ENCODE results near the gene ASB14.

DNA sequence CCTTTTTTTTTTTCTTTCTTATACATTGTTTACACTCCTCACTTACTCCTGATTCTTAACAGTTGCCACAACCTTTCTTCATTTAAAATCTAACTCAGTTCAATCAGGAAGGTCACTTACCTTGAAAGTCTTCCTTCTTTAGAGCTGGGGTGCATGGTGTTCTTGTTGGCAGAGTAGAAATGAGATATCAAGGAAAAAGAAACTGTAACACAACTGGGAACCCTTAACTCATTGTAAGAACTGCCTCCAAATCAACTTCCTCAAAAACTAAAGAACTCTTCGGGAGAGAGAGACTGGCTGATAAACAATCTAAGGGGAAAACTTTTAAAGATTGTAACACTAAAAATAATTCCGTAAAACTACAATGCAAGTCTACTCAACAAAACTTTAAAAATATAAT is 66.3 kb downstream of the ASB14 start:
- TF ChIP-seq, protein P1, sequence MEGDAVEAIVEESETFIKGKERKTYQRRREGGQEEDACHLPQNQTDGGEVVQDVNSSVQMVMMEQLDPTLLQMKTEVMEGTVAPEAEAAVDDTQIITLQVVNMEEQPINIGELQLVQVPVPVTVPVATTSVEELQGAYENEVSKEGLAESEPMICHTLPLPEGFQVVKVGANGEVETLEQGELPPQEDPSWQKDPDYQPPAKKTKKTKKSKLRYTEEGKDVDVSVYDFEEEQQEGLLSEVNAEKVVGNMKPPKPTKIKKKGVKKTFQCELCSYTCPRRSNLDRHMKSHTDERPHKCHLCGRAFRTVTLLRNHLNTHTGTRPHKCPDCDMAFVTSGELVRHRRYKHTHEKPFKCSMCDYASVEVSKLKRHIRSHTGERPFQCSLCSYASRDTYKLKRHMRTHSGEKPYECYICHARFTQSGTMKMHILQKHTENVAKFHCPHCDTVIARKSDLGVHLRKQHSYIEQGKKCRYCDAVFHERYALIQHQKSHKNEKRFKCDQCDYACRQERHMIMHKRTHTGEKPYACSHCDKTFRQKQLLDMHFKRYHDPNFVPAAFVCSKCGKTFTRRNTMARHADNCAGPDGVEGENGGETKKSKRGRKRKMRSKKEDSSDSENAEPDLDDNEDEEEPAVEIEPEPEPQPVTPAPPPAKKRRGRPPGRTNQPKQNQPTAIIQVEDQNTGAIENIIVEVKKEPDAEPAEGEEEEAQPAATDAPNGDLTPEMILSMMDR (IDR thresholded peaks at IDR 0.05) = no peak
- no peak for TF ChIP-seq POLR2A (IDR thresholded peaks at IDR 0.05)
- TF ChIP-seq POLR2AphosphoS5 (IDR thresholded peaks at IDR 0.05) = no peak
